Peyer's patch (tissue), 4 donors: ENCODE data around the gene DISC1. TPM values are rescaled to one million over a fixed set of nuclear protein-coding genes. Genes with fewer than 3 reads are reported as not detected.

Source experiments
- DNase-seq, 3 donors: peaks; one replicate each; pipeline ENCODE4 v3.0.0-alpha.2; 2017 to 2019
- H3K27ac ChIP-seq, 4 donors: fragments of 200-600 bp; sonication (generic); one replicate each; pipeline ENCODE4 v1.5.1; 2016 to 2019
- H3K27me3 ChIP-seq, 2 donors: fragments of 200-600 bp; sonication (generic); one replicate each; pipeline ENCODE4 v1.5.1; 2019
- H3K36me3 ChIP-seq, 3 donors: fragments of 200-600 bp; sonication (generic); one replicate each; pipeline ENCODE4 v1.5.1; 2016 to 2019
- H3K4me1 ChIP-seq, 4 donors: fragments of 200-600 bp; sonication (generic); one replicate each; pipeline ENCODE4 v1.5.1; 2016 to 2019
- H3K4me3 ChIP-seq, 4 donors: fragments of 200-600 bp; sonication (generic); 1 replicate in 3 of 4; 2 replicates in 1 of 4; pipeline ENCODE4 v1.5.1; 2016 to 2019; ENCODE audit warnings: mild to moderate bottlenecking in 1 of 4
- H3K9me3 ChIP-seq, 4 donors: fragments of 200-600 bp; sonication (generic); one replicate each; pipeline ENCODE4 v1.5.1; 2016 to 2019; ENCODE audit warnings: mild to moderate bottlenecking in 1 of 4
- CTCF ChIP-seq, 6 experiments: fragments of 450-650 bp in 4 of 6; fragments of 200-600 bp in 2 of 6; sonication (generic) in 1 of 6; IDR thresholded peaks; one replicate each; pipeline ENCODE4 v1.5.1; 2017 to 2019; ENCODE audit warnings: antibody characterized with exemption in 6 of 6, mild to moderate bottlenecking in 3 of 6, moderate library complexity in 1 of 6
- POLR2A ChIP-seq, 2 donors: fragments of 450-650 bp; IDR thresholded peaks; one replicate each; pipeline ENCODE4 v1.5.1; 2017; ENCODE audit warnings: antibody characterized with exemption in 2 of 2, mild to moderate bottlenecking in 2 of 2, moderate library complexity in 2 of 2
- total RNA-seq, 4 donors: library from RNA; depleted of rRNA; stranded (reverse); fragments of >200 nt; gene quantifications; one replicate each; pipeline ENCODE4 v1.1.0, GENCODE V29; 2016

The DISC1 gene
- 10 to 100 TPM in 1 of 4 donors, 1 to 10 TPM in 3; 2.3 to 39.6 (median 5.6) TPM for total RNA-seq

DNA sequence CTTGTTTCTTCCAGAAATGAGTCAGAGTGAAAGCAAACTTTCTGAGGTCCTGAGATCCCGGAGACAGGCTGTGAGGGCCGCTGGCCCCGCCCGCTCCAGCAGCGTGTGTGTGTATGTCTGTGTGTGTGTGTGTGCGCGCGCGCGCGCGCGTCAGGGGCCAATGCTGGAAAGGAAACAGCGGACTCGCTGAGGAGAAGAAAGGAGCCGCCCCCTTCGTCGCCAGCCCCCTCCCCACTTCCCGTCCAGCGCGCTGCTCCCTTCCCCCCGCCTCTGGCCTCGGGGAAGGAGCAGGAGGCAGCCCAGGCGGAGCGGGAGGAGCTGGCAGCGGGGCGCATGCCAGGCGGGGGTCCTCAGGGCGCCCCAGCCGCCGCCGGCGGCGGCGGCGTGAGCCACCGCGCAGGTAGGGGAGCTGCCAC is at the start of gene DISC1:
Gene DISC1, plus strand, starts transcription at position 256 of the 416 bp plus-strand sequence. Its CDS starts 78 bp downstream, at position 334.
- no peaks in the 10 kb centered on the region for H3K36me3 ChIP-seq
- H3K9me3 ChIP-seq = no peaks in the 10 kb centered on the region
- peak within 1 kb of the TSS; percentile 61 to 84 (median 74) for H3K27ac ChIP-seq
- H3K4me1 ChIP-seq = peaks cover 0 to 20% (median 4%) of the 10 kb centered on the region in 4 donors
- peak; percentile 75 to 92 (median 77) for DNase-seq
- H3K27me3 ChIP-seq = no peaks in the 10 kb centered on the region
- peak within 1 kb of the TSS; percentile 67 to 86 (median 69) for H3K4me3 ChIP-seq
- TF ChIP-seq POLR2A (IDR thresholded peaks at IDR 0.05) (no peak), CTCF (IDR thresholded peaks at IDR 0.05) (no peak)

DNA sequence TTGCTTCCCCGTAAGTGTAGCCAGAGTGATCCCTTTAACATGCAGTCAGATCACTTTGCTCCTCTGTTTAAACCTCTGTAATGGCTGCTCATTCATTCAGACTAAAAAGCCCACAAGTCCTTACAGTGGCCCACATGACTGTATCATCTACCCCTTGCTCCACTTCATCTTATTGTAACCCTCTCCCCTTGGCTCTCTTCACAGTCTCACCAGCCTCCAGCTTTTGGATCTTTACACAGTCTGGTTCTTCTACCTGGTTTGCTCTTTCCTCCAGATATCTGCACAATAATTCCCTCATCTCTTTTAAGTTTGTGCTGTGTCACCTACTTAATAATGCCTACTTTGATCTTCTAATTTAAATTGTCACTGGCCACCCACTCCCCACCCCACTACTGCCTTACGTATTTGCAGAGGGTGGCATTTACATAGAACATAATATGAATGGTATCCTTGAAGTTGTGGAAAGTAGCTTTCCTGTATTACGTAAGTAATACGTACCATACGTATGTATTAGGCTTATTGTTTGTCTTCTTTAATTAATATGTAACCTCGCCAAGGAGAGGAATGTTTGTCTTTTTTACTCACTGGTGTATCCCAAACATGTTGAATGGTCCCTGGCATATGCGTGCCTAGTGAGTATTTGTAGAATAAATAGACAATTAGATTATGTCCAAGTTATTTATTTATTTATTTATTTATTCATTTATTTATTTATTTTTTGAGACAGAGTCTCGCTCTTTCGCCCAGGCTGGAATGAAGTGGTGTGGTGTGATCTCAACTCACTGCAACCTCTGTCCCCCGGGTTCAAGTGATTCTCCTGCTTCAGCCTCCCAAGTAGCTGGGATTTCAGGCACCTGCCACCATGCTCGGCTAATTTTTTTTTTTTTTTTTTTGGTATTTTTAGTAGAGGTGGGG is 49.5 kb upstream of the DISC1 start:
- DNase-seq = no peak
- no peaks in the 10 kb centered on the region for H3K4me1 ChIP-seq
- TF ChIP-seq CTCF (IDR thresholded peaks at IDR 0.05) (no peak), POLR2A (IDR thresholded peaks at IDR 0.05) (no peak)

DNA sequence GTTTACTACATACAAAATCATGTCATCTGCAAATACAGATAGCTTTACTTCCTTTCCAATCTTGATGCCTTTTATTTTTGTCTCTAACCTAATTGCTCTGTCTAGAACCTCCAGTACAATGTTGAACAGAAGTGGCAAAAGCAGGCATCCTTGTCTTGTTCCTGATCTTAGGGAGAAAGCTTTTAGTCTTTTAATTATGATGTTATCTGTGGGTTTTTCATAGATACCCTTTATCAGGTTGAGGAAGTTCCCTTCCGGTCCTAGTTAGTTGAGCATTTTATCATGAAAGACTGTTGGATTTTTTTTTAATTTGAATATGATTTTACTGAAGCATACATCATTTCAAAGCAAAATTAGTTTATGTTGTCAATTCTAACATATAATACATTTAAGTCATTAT is 45.7 kb upstream of the DISC1 start:
- Histone ChIP-seq H3K4me1 (no peaks in the 10 kb centered on the region), H3K9me3 (no peaks in the 10 kb centered on the region), H3K36me3 (no peaks in the 10 kb centered on the region), H3K27ac (no peak overlapping the region), H3K4me3 (no peak overlapping the region), H3K27me3 (no peaks in the 10 kb centered on the region)
- DNase-seq = no peak
- TF ChIP-seq CTCF (IDR thresholded peaks at IDR 0.05) (no peak), POLR2A (IDR thresholded peaks at IDR 0.05) (no peak)

More for the DNA sequence above, 49.5 kb upstream of the DISC1 start:
- Histone ChIP-seq H3K36me3 (no peaks in the 10 kb centered on the region), H3K9me3 (no peaks in the 10 kb centered on the region), H3K4me3 (no peak overlapping the region), H3K27me3 (no peaks in the 10 kb centered on the region), H3K27ac (no peak overlapping the region)

GRCh38 chr1:231581859-231582258 is 44.7 kb upstream of the DISC1 start:
- no peak overlapping the region for H3K4me3 ChIP-seq
- no peaks in the 10 kb centered on the region for H3K9me3 ChIP-seq
- no peaks in the 10 kb centered on the region for H3K36me3 ChIP-seq
- no peaks in the 10 kb centered on the region for H3K27me3 ChIP-seq
- TF ChIP-seq POLR2A (IDR thresholded peaks at IDR 0.05) (no peak), CTCF (IDR thresholded peaks at IDR 0.05) (no peak)
- H3K4me1 ChIP-seq = no peaks in the 10 kb centered on the region
- no peak overlapping the region for H3K27ac ChIP-seq
- no peak for DNase-seq

DNA sequence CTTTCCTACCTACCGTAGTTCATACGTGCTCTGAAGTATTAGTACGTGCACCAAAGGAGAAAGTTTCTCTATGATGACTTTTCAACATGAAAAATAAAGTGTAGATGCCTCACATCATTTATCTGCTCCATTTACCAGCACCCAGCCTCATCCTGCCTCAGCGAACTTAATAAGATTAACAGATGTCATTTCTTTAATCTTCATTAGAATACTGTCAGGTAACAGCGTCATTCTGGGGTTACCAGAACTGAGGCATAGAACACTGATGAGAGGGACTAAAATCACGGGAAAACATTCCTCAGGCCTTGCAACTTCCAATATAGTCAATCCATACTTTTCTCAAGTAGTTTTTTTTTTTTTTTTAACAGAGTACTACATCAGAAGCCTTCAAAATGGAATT is 43.2 kb upstream of the DISC1 start:
- Histone ChIP-seq H3K4me3 (no peak overlapping the region), H3K27me3 (no peaks in the 10 kb centered on the region), H3K36me3 (no peaks in the 10 kb centered on the region), H3K9me3 (no peaks in the 10 kb centered on the region), H3K27ac (no peak overlapping the region), H3K4me1 (no peaks in the 10 kb centered on the region)
- no peak for DNase-seq
- no peak for TF ChIP-seq POLR2A (IDR thresholded peaks at IDR 0.05)
- no peak for TF ChIP-seq CTCF (IDR thresholded peaks at IDR 0.05)
